ENCODE measurements around the gene FOLR1. TPM values are rescaled to one million over a fixed set of nuclear protein-coding genes. Genes with fewer than 3 reads are reported as not detected.

The FOLR1 gene
- polyA plus RNA-seq, 1 donor = 50.8 TPM

GRCh38 chr11:72245263-72245816 lies 53.4 kb downstream of the FOLR1 start:
- no peak for DNase-seq

Other genes with a start within 250 kb of the FOLR1 start
- 16.8 TPM for gene IL18BP, start 193.2 kb upstream of the FOLR1 start, polyA plus RNA-seq (ENCODE audit: insufficient read length)
- gene NUMA1, start 111.6 kb upstream of the FOLR1 start, polyA plus RNA-seq (ENCODE audit: insufficient read length) = 300 TPM
- gene LRRC51, start 111.3 kb upstream of the FOLR1 start, polyA plus RNA-seq (ENCODE audit: insufficient read length) = 33.1 TPM
- gene LAMTOR1, start 88.8 kb upstream of the FOLR1 start, polyA plus RNA-seq (ENCODE audit: insufficient read length) = 111 TPM
- gene TOMT, start 86.2 kb upstream of the FOLR1 start, polyA plus RNA-seq (ENCODE audit: insufficient read length) = not detected
- gene ANAPC15, start 79.4 kb upstream of the FOLR1 start, polyA plus RNA-seq (ENCODE audit: insufficient read length) = 51.8 TPM
- gene FOLR3, start 56.4 kb upstream of the FOLR1 start, polyA plus RNA-seq (ENCODE audit: insufficient read length) = 1.1 TPM
- gene FOLR2, start 24.7 kb downstream of the FOLR1 start, polyA plus RNA-seq (ENCODE audit: insufficient read length) = 8.7 TPM
- 178 TPM for gene INPPL1, start 32.6 kb downstream of the FOLR1 start, polyA plus RNA-seq (ENCODE audit: insufficient read length)
- not detected for gene PHOX2A, start 52.0 kb downstream of the FOLR1 start, polyA plus RNA-seq (ENCODE audit: insufficient read length)
- gene CLPB, start 242.4 kb downstream of the FOLR1 start, polyA plus RNA-seq (ENCODE audit: insufficient read length) = 14.2 TPM